T-helper 1 cell (primary cell): ENCODE data around the gene PDE6B.
"Not testable (repeated sequence)": the region's sequence is repeated elsewhere in the genome, so short reads cannot be mapped to it uniquely, and the experiment has no call there.

Experiments
- DNase-seq, 5 donors: peaks; one replicate each; pipeline ENCODE4 v3.0.0-alpha.2; 2012 to 2020

Gene PDE6B

GRCh38 chr4:635851-636627 lies 10.7 kb downstream of the PDE6B start:
- no peak for DNase-seq

DNA sequence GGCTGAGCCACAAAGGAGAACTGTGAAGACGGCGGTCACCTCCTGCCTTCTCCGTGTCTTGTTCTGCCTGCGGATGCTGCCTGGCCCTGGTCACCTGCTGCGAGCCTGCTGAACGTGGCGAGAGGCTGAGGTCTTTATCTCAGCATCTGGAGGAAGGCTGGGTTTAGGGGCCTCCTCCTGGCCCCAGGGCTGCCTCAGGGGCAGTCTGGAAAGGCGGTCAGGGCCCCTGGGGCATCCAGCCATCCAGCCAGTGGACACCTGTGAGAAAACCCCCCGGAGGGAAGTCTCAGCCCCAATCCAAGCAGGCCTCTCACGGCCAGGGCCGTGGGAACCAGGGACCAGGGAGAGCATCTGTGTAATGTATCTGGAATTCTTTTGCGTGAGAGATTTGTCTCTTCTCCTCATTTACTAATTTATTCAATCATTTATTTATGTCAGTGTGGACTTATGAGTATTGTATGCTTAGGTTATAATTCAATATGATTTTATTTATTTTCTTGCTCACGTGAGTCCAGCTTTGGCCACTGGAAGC lies 11.3 kb downstream of the PDE6B start:
- DNase-seq = no peak

DNA sequence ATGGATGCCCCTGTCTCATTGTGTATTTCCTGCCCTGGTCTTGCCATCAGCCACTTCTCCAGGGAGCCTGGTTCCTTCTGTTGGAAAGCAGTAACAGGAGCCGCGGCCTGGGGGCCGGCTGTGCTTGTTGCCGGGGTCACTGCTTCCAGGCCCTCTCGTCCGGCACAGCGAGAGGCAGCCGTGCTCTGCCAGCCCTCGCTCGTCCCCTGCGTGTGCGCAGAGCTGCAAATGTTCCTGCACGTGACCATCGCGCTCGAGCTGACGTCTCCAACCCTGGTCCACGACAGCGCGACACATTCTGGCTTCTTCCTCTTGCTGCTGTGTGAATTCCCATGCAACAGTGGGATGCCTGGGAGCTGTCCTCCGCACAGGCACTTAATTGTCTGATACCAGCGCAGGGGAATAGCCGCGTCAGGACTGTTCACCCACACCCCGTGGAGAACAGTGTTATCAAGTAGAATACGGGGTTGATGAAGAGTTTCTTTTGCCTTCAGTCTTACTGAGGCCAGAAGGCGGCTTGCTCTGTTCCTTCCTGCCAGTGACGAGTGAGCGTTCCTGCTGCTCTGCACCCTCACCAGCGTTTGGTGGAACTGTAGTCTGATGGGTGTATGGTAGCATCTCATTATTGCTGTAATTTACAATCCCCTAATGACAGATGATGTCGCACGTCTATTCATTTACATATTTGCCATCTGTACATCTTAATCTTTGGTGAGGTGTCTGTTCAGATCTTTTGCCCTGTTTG lies 12.3 kb downstream of the PDE6B start:
- DNase-seq = no peak

DNA sequence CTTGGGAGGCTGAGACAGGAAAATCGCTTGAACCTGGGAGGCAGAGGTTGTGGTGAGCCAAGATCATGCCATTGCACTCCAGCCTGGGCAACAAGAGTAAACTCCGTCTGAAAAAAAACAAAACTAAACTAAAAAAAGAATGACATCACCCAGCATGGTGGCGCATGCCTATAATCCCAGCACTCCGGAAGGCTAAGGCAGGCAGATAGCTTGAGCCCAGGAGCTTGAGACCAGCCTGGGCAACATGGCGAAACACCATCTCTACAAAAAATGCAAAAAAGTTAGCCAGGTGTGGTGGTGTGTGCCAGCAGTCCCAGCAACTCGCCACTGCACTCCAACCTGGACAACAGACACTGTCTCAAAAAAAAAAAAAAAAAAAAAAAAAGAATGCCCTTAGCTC lies 17.0 kb downstream of the PDE6B start:
- DNase-seq = not testable (repeated sequence)

GRCh38 chr4:646460-646859 lies 21.1 kb downstream of the PDE6B start:
- no peak for DNase-seq

DNA sequence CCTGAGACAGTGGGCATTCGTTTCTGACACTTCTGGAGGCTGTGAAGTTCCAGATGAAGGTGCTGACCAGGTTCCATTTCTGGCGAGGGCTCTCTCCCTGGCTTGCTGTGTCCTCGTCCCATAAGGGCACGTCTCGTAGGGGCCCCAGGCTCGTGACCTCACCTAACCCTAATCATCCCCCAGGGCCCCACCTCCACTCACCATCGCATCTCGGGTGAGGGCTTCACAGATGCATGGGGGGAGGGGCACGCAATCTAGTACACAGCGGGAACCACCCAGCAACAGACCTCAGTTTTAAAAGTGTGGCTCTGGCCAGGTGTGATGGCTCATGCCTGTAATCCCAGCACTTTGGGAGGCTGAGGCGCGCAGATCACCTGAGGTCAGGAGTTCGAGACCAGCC lies 22.1 kb downstream of the PDE6B start:
- no peak for DNase-seq

GRCh38 chr4:648579-649292 lies 23.4 kb downstream of the PDE6B start:
- DNase-seq = no peak

DNA sequence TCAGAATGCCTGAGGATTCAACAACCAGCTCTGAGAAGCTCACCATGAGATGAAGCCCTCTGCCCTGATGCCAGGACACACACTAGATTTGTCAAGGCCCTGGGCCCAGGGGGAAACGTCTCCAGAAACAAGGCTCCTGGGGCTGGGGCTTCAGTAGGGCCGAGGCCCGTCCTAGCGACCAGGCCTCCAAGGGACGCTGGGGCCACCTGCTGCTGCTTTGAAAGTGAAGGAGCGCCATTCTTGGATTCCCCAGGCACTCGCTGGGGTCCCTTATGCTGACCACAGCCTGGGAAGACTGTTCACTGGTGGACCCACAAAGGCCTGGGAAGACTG lies 23.9 kb downstream of the PDE6B start:
- no peak for DNase-seq

- DNase-seq = no peak
Observed at GRCh38 chr4:649751-650310, 24.5 kb downstream of the PDE6B start.

GRCh38 chr4:650461-650860 lies 25.1 kb downstream of the PDE6B start:
- DNase-seq = no peak

DNA sequence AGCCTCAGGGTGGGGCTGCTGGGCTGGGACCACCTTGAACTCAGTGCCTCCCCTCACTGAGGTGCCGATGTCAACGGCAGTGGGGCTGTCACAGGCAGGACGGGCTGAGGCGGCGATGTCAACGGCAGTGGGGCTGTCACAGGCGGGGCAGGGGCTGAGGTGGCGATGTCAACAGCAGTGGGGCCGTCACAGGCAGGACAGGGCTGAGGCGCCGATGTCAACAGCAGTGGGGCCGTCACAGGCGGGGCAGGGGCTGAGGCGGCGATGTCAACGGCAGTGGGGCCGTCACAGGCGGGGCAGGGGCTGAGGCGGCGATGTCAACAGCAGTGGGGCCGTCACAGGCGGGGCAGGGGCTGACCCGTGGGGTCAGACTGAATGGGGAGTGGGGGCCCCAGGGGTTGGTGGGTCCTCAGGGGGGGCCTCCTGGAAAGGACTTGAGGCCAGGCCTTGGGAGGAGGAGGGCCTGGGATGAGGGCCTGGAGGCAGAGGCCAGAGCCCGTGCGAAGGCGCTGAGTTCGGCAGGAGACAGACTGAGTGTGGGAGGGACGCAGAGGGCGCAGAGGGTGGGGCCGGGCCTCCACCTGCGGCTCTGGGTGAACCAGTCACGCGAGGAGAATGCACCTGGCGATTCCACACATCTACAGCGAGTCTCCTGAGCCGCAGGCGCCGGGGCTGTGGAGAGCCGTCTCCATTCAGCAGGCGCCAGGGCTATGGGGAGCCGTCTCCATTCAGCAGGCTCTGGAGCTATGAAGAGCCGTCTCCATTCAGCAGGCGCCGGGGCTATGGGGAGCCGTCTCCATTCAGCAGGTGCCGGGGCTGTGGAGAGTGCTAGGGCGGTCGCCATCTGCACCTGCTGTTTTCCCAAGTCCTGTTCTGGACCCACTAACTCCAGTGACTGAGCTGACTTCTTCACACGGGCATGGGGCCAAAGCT lies 25.8 kb downstream of the PDE6B start:
- DNase-seq = no peak

- DNase-seq = no peak
Observed at GRCh38 chr4:651884-652642, 26.7 kb downstream of the PDE6B start.

DNA sequence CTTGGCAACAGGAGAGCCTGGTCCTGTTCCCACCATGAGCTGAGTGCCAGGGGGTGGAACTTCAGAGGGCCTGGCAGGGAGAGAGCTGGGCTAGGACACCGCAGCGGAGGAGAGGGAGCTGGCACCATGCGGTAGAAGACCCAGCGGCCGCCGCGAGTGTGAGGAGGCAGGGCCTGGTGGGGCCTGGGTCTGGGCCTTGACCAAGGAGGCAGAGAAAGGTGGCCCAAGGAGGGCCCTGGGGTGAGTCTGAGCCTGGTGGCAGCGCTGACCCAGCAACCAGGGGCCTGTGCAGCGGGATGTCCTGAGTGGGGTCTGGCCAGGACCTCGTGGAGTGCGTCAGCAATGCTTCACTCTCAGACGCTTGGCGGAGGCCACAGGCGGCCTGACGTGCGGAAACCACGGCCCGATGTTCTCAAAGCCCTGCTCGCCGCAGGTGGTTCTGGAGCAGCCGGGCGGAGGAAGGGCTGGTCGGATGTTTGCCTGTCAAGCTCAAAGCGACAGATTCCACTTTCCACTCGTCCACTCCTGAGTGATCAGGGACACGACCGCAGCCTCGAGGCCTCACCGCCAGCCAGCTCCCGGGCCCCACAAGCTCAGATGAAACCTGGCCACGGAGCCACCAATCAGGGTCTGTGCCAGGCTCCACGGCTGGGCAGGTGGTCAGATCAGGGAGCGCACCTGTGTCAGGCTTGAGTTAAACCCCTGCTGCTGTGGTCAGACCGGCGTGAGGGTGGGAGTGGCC lies 27.9 kb downstream of the PDE6B start:
- DNase-seq = no peak

DNA sequence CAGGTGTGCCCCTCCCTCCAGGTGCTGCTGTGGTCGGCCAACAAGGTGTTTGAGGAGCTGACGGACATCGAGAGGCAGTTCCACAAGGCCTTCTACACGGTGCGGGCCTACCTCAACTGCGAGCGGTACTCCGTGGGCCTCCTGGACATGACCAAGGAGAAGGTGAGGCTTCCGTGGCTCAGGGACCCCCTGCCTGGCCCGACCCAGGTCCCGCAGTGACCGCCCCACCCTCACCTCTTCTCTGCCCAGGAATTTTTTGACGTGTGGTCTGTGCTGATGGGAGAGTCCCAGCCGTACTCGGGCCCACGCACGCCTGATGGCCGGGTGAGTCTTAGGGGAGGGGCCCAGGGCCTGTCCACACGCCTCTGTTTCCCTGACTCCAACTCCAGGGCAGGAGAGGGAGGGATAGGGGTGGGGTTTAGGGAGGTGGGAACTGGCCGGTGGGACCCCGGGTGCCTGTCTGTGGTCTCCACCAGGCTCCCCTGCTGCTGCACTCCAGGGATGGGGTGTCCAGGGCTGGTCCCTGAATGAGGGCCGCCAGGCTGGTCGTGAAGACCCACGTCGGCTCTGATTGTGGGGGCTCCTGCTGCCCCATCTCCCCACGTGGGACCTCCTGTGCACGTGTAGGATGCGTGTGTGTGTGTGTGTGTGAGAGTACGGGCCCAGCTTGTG lies 28.6 kb downstream of the PDE6B start:
- DNase-seq = no peak

DNA sequence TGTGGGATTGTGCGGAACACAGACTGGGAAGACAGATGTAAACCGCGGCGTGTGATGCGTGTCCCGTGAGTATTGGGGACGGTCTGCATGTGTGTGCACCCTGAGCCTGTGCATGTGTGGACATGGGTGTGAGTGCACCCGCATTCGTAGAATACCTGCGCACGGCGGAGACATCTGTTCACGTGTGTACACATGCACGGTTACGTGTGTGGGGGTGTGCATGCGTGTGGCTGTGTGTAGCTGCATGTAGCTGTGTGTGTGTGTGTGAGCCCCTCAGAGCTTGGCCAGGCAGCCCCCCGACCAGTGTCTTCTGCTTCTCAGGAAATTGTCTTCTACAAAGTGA lies 29.1 kb downstream of the PDE6B start:
- no peak for DNase-seq

DNA sequence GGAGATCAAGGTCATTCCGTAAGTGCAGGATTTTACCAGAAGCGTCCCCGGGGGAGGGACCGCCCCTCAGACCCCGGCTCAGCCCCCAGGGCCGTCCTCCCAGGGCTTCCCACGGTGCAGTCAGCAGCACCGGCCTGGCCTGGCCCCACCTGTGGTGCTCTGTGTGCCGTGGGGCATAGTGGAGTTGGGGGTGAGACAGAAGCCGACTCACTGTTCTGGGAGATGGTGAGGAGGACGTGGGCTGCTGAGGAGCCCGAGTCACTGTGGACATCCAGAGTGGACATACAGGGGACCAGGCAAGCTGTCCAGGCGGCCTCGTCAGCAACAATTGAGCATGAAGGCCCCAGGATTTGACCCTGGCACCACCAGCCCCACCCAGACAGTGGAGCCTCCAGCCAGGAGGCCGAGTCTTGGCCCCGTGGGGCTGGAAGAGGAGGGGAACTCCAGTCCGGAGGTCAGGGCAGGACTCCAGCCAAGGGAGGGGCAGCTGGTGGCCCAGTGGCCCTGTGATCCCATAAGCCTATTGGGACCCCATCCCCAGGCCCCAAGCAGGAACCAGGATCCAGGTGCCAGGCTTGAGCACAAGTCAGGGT lies 29.6 kb downstream of the PDE6B start:
- no peak for DNase-seq

DNA sequence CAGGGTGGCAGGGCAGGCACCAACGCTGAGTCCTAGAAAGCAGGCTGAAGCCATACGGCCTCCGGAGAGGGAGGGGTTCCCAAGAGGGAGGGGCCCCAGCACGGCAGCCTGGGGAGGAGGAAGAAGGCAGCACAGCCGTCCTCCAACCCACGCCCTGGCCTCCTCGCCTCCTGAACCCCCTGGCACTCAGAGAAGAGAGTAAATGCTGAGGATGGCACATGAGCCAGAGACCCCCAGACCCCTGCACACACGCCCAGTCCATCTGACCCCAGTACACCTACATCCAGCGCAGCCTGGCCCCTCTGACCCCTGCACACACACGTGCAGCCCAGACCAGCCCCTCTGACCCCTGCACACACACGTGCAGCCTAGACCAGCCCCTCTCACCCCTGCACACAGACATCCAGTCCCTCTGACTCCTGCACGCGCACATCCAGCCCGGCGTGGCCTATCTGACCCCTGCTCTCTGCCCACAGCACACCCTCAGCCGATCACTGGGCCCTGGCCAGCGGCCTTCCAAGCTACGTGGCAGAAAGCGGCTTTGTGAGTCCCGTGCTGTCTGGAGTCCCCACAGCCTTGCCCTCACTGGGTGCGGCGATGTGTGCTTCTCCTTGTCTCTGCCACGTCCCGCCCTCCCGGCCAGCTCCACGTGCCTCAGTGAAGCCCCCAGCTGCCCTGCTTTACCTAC lies 30.2 kb downstream of the PDE6B start:
- no peak for DNase-seq

DNA sequence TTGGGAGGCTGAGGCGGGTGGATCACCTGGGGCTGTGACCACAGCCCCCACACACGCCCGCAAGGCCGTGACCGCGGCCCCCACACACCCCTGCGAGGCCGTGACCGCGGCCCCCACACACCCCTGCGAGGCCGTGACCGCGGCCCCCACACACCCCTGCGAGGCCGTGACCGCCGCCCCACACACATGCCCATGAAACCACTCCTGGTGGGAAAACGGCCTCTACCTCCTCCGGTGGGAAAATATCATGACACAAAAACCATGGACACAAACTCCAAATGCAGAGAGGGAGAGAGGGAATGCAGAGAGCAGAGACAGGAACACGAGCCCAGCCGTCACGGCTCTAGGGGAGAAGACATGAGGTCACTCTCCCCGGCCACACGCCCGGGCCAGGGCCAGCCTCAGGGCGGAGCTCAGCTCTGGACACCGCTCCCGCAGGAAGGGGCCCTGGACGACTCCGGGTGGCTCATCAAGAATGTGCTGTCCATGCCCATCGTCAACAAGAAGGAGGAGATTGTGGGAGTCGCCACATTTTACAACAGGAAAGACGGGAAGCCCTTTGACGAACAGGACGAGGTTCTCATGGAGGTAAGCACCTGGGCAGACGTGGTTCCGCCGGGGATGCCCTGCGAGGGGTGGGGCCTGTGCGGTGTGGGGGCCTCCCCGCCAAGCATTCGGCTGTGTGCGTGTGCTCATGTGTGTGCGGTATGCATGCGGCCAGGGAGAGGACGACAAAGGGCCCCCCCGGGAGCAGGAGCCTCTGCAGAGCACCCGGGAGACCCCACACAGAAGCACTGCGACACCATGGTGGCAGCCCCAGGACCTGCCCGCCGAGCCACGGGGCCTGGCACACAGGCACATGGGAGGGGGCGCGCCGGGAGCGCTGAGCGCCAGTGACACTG lies 31.3 kb downstream of the PDE6B start:
- DNase-seq = no peak
